Neural crest cell (in vitro differentiated cells): ENCODE results near the gene SYS1. TPM values are rescaled to one million over a fixed set of nuclear protein-coding genes. Genes with fewer than 3 reads are reported as not detected.

Source experiments
- DNase-seq: peaks from one replicate; pipeline ENCODE4 v3.0.0; 2021; ENCODE audit warnings: low read depth, mixed read lengths, low spot score
- H3K27ac Mint-ChIP-seq: one replicate; pipeline ENCODE4 v1.8.0; 2021; ENCODE audit warnings: mild to moderate bottlenecking, mixed read lengths; ENCODE audit not compliant: unreplicated experiment
- H3K27me3 Mint-ChIP-seq: 2 replicates; pipeline ENCODE4 v1.8.0; 2021; ENCODE audit warnings: low read depth, mild to moderate bottlenecking, mixed read lengths
- H3K36me3 Mint-ChIP-seq: 2 replicates; pipeline ENCODE4 v1.8.0; 2021; ENCODE audit warnings: low read depth, mild to moderate bottlenecking, mixed read lengths
- H3K4me1 Mint-ChIP-seq: 2 replicates; pipeline ENCODE4 v1.8.0; 2021; ENCODE audit warnings: mixed read lengths
- H3K4me3 Mint-ChIP-seq: one replicate; pipeline ENCODE4 v1.8.0; 2021; ENCODE audit warnings: mild to moderate bottlenecking, mixed read lengths
- H3K9me3 Mint-ChIP-seq: 2 replicates; pipeline ENCODE4 v1.8.0; 2021; ENCODE audit warnings: mixed read lengths
- CTCF ChIP-seq: fragments of 200-600 bp; sonication (generic); conservative IDR thresholded peaks from 2 replicates; pipeline ENCODE4 v1.5.0; 2021; ENCODE audit warnings: antibody characterized with exemption, mild to moderate bottlenecking
- total RNA-seq: library from RNA; stranded (reverse); gene quantifications from 2 replicates; pipeline ENCODE4 v1.2.1, GENCODE V29; 2021

Gene SYS1
- total RNA-seq, 1 donor from 2014 or later, result 24.6 TPM

- DNase-seq, result no peak
- Mint-ChIP-seq H3K36me3 (peaks cover 10% of the 10 kb centered on the region), H3K4me3 (peak overlapping the region; percentile 56), H3K4me1 (peaks cover 14% of the 10 kb centered on the region), H3K9me3 (no peaks in the 10 kb centered on the region), H3K27ac (no peak overlapping the region), H3K27me3 (peaks cover 29% of the 10 kb centered on the region)
- no peak for TF ChIP-seq CTCF
Observed at GRCh38 chr20:45408646-45409213, 45.8 kb downstream of the SYS1 start.

- Mint-ChIP-seq H3K9me3 (no peaks in the 10 kb centered on the region), H3K36me3 (peaks cover 9% of the 10 kb centered on the region), H3K27me3 (peaks cover 20% of the 10 kb centered on the region), H3K4me3 (peak overlapping the region; percentile 74), H3K4me1 (peaks cover 12% of the 10 kb centered on the region), H3K27ac (no peak overlapping the region)
- DNase-seq, result no peak
- no peak for TF ChIP-seq CTCF
Observed at GRCh38 chr20:45409521-45410272, 46.7 kb downstream of the SYS1 start.

- peaks cover 11% of the 10 kb centered on the region for H3K27me3 Mint-ChIP-seq
- no peaks in the 10 kb centered on the region for H3K9me3 Mint-ChIP-seq
- H3K4me1 Mint-ChIP-seq, result peaks cover 18% of the 10 kb centered on the region
- TF ChIP-seq CTCF, result no peak
- no peak overlapping the region for H3K27ac Mint-ChIP-seq
- DNase-seq, result no peak
- peak overlapping the region; percentile 74 for H3K4me3 Mint-ChIP-seq
- H3K36me3 Mint-ChIP-seq, result peaks cover 7% of the 10 kb centered on the region
Observed at GRCh38 chr20:45410887-45411286, 47.9 kb downstream of the SYS1 start.

DNA sequence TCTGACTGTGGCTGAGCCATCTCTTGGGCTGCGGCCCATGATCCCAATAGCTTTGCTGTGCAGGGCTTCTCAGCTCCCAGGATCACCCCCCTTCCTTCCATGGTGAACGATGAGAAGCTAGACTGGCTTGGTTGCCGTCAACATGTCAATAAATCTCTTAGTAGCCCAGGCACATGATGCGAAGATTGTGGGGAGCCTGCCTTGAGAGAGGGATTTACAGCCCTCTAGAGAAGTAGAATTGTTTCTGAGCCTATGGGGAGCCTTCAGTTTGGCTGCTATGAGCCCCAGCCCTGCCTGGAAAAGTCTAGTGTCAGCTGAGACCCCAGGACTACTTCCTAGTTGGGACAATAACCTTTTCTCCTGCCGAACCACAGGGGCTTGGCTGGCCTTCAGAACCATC lies 49.7 kb downstream of the SYS1 start:
- Mint-ChIP-seq H3K9me3 (no peaks in the 10 kb centered on the region), H3K27me3 (peaks cover 4% of the 10 kb centered on the region), H3K4me3 (peak overlapping the region; percentile 12), H3K4me1 (peaks cover 22% of the 10 kb centered on the region), H3K36me3 (peaks cover 7% of the 10 kb centered on the region), H3K27ac (peak overlapping the region; percentile 67)
- TF ChIP-seq CTCF, result no peak
- no peak for DNase-seq

- DNase-seq, result no peak
- TF ChIP-seq CTCF, result no peak
- no peak overlapping the region for H3K27ac Mint-ChIP-seq
- H3K9me3 Mint-ChIP-seq, result no peaks in the 10 kb centered on the region
- no peak overlapping the region for H3K4me3 Mint-ChIP-seq
- no peaks in the 10 kb centered on the region for H3K27me3 Mint-ChIP-seq
- H3K36me3 Mint-ChIP-seq, result peaks cover 7% of the 10 kb centered on the region
- H3K4me1 Mint-ChIP-seq, result peaks cover 19% of the 10 kb centered on the region
Observed at GRCh38 chr20:45413479-45413878, 50.5 kb downstream of the SYS1 start.
